Neural progenitor cell (in vitro differentiated cells): ENCODE data around the gene NCK2. TPM values are rescaled to one million over a fixed set of nuclear protein-coding genes. Genes with fewer than 3 reads are reported as not detected.

Experiments used
- DNase-seq: peaks from one replicate; pipeline ENCODE4 v3.0.0-alpha.2; 2016; ENCODE audit warnings: low spot score
- H2AFZ ChIP-seq: fragments of 200-600 bp; sonication (generic); replicated peaks from 2 replicates; pipeline ENCODE4 v1.6.1; 2016; ENCODE audit warnings: antibody characterized with exemption
- H3F3A ChIP-seq: fragments of 200-600 bp; sonication (generic); 2 replicates; pipeline ENCODE4 v1.6.1; 2016; ENCODE audit warnings: antibody characterized with exemption, low read depth
- H3K27ac ChIP-seq: fragments of 200-600 bp; sonication (generic); 2 replicates; pipeline ENCODE4 v1.5.1; 2016; ENCODE audit warnings: mild to moderate bottlenecking
- H3K27me3 ChIP-seq: fragments of 200-600 bp; sonication (generic); 2 replicates; pipeline ENCODE4 v1.6.1; 2016; ENCODE audit warnings: mild to moderate bottlenecking, moderate library complexity
- H3K36me3 ChIP-seq: fragments of 200-600 bp; sonication (generic); 2 replicates; pipeline ENCODE4 v1.5.1; 2016
- H3K4me1 ChIP-seq: fragments of 200-600 bp; sonication (generic); 2 replicates; pipeline ENCODE4 v1.6.1; 2016; ENCODE audit warnings: mixed run types
- H3K4me2 ChIP-seq: fragments of 200-600 bp; sonication (generic); 2 replicates; pipeline ENCODE4 v1.6.1; 2016
- H3K4me3 ChIP-seq: fragments of 200-600 bp; sonication (generic); 2 replicates; pipeline ENCODE4 v1.5.1; 2016
- H3K79me2 ChIP-seq: fragments of 200-600 bp; sonication (generic); 2 replicates; pipeline ENCODE4 v1.6.1; 2016; ENCODE audit warnings: low read depth
- H3K9ac ChIP-seq: fragments of 200-600 bp; sonication (generic); 2 replicates; pipeline ENCODE4 v1.6.1; 2016
- H3K9me3 ChIP-seq: fragments of 200-600 bp; sonication (generic); 2 replicates; pipeline ENCODE4 v1.5.1; 2016; ENCODE audit warnings: low read depth
- H4K20me1 ChIP-seq: fragments of 200-600 bp; sonication (generic); 2 replicates; pipeline ENCODE4 v1.6.1; 2016; ENCODE audit warnings: low read depth
- H3K27ac Mint-ChIP-seq: 3 replicates; pipeline ENCODE4 v1.8.0; 2021; ENCODE audit warnings: mixed read lengths
- H3K27me3 Mint-ChIP-seq: 2 replicates; pipeline ENCODE4 v1.8.0; 2022; ENCODE audit warnings: low read depth, mild to moderate bottlenecking, inconsistent platforms, moderate library complexity, mixed read lengths; ENCODE audit not compliant: insufficient read depth
- H3K36me3 Mint-ChIP-seq: 3 replicates; pipeline ENCODE4 v1.8.0; 2021; ENCODE audit warnings: mixed read lengths
- H3K4me1 Mint-ChIP-seq: 3 replicates; pipeline ENCODE4 v1.8.0; 2021; ENCODE audit warnings: mixed read lengths
- H3K4me3 Mint-ChIP-seq: 3 replicates; pipeline ENCODE4 v1.8.0; 2021; ENCODE audit warnings: mild to moderate bottlenecking, moderate library complexity, mixed read lengths
- H3K9me3 Mint-ChIP-seq: 3 replicates; pipeline ENCODE4 v1.8.0; 2020; ENCODE audit warnings: mixed read lengths
- EZH2 ChIP-seq: fragments of 200-600 bp; sonication (generic); IDR thresholded peaks from 2 replicates; pipeline ENCODE4 v1.6.1; 2017; ENCODE audit warnings: antibody characterized with exemption, mild to moderate bottlenecking, moderate library complexity
- EZH2phosphoT487 ChIP-seq: fragments of 200-600 bp; sonication (generic); IDR thresholded peaks from 2 replicates; pipeline ENCODE4 v1.6.1; 2017; ENCODE audit warnings: antibody characterized with exemption
- total RNA-seq: library from RNA; depleted of rRNA; stranded (reverse); fragments of >200 nt; gene quantifications from 2 replicates; pipeline ENCODE4 v1.2.3, GENCODE V29; 2015; ENCODE audit warnings: low replicate concordance
- TF ChIP-seq, protein P1 (sequence below): fragments of 200-600 bp; sonication (generic); IDR thresholded peaks from 2 replicates; pipeline ENCODE4 v1.5.1; 2017; ENCODE audit warnings: antibody characterized with exemption, mild to moderate bottlenecking

NCK2 gene
- total RNA-seq, 1 donor from 2014 or later = 26.2 TPM

DNA sequence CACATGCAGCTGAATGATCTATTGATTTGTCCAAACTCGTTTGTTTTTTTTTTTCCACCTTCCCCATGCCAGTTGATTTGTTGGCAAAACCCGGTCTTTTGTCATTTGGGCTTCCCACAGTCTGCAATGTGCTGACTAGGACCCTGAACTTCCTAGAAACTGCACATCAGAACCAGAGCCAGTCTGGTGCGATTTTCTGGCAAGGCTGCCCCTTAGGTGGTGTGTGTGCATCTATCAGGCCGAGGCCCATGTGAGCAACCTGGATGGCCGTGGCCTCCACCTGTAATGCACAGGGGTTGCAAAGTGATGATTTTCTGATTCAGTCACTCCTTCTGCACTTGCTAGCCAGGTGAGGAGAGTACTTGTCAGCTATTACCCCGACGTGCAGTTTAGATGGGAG, 47.8 kb downstream of the NCK2 start:
- no peak overlapping the region for H3K9ac ChIP-seq
- H3K36me3 Mint-ChIP-seq = peaks cover 29% of the 10 kb centered on the region
- H3K27me3 ChIP-seq = no peaks in the 10 kb centered on the region
- H3K4me1 ChIP-seq = peaks cover 31% of the 10 kb centered on the region
- TF ChIP-seq EZH2phosphoT487 (no peak), EZH2 (no peak)
- TF ChIP-seq, protein P1, sequence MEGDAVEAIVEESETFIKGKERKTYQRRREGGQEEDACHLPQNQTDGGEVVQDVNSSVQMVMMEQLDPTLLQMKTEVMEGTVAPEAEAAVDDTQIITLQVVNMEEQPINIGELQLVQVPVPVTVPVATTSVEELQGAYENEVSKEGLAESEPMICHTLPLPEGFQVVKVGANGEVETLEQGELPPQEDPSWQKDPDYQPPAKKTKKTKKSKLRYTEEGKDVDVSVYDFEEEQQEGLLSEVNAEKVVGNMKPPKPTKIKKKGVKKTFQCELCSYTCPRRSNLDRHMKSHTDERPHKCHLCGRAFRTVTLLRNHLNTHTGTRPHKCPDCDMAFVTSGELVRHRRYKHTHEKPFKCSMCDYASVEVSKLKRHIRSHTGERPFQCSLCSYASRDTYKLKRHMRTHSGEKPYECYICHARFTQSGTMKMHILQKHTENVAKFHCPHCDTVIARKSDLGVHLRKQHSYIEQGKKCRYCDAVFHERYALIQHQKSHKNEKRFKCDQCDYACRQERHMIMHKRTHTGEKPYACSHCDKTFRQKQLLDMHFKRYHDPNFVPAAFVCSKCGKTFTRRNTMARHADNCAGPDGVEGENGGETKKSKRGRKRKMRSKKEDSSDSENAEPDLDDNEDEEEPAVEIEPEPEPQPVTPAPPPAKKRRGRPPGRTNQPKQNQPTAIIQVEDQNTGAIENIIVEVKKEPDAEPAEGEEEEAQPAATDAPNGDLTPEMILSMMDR = no peak
- no peak for DNase-seq
- H3K27me3 Mint-ChIP-seq = peaks cover 3% of the 10 kb centered on the region
- no peak overlapping the region for H2AFZ ChIP-seq
- peaks cover 73% of the 10 kb centered on the region for H4K20me1 ChIP-seq
- no peak overlapping the region for H3K4me2 ChIP-seq
- no peaks in the 10 kb centered on the region for H3K9me3 ChIP-seq
- no peak overlapping the region for H3K4me3 ChIP-seq
- peaks cover 17% of the 10 kb centered on the region for H3K4me1 Mint-ChIP-seq
- no peak overlapping the region for H3K27ac Mint-ChIP-seq
- H3K79me2 ChIP-seq = peaks cover 98% of the 10 kb centered on the region
- H3F3A ChIP-seq = no peaks in the 10 kb centered on the region
- H3K9me3 Mint-ChIP-seq = peaks cover 14% of the 10 kb centered on the region
- no peak overlapping the region for H3K4me3 Mint-ChIP-seq
- H3K27ac ChIP-seq = no peak overlapping the region
- no peaks in the 10 kb centered on the region for H3K36me3 ChIP-seq

DNA sequence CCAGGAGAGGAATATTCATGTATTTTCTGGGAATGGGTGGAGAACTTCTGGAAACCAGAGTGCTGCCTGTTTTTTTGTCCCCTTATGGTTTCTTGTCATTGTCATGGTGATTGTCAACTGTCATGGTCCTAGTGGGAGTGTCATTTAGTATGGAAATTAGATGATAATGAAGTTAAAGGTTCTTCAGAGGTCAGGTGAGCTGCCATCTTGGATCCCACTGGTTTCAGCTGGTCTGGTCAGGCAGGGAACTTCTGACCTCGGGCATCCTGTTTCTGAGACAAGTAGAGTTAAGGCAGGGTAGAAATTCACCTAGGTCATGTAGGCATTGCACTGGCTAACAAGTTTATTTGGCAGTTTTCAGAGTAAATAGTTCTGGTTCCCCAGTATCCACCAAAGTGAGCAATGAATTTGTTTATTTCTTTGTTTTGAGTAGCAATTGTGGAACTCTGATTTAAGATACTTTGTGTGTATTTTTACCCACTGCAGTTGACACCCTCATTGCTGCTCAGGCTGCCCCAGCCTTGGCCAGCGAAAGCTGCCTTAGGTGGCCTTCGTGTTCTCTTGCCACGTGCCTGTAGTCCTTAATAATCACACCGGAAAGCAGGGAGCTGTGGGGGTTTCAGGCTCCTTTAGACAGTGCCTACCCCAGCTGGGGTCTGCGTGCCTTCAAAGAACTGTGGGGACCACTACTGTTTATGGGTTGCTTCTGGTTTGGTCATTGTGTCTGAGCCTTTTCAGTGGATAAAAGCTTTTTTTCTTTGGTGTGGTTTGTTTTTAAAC, 48.7 kb downstream of the NCK2 start:
- Histone ChIP-seq H3K9me3 (no peaks in the 10 kb centered on the region), H3K27ac (no peak overlapping the region), H3K4me1 (peaks cover 35% of the 10 kb centered on the region), H3F3A (no peaks in the 10 kb centered on the region), H4K20me1 (peaks cover 81% of the 10 kb centered on the region), H3K9ac (no peak overlapping the region), H3K27me3 (no peaks in the 10 kb centered on the region), H3K36me3 (no peaks in the 10 kb centered on the region), H3K4me3 (no peak overlapping the region), H3K4me2 (no peak overlapping the region), H3K79me2 (peaks cover 99% of the 10 kb centered on the region), H2AFZ (no peak overlapping the region)
- Mint-ChIP-seq H3K27me3 (peaks cover 3% of the 10 kb centered on the region), H3K4me1 (peaks cover 17% of the 10 kb centered on the region), H3K27ac (no peak overlapping the region), H3K36me3 (peaks cover 30% of the 10 kb centered on the region), H3K9me3 (peaks cover 14% of the 10 kb centered on the region), H3K4me3 (no peak overlapping the region)
- TF ChIP-seq EZH2 (no peak), EZH2phosphoT487 (no peak)
- TF ChIP-seq, protein P1 = no peak
- DNase-seq = no peak

DNA sequence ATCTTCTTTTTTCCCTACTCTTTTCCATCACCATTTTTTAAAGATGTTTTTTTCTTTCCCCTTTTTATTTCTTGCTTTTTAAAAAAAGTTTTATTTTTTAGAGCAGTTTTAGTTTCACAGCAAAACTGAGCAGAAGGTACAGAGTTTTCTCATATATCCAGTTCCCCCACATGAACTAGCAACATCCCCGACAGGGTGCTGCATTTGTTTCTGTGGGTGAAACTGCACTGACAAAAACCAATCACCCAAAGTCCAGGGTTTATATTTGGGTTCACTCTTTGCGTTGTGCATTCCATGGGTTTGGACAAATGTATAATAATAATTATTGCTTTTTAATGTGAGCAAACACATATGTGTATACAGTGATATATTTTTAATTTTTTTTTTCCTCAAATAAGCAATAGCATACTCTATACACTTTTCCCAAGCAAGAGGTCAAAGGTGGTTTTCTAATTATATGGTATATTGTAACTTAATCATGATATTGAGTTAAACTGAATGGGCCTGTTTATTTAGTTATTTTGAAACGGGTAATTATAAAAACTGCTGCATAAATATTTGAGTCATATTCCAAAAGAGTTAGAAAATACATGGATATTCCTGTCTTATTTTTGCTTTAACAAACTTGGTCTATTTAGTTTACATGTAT, 50.3 kb downstream of the NCK2 start:
- Histone ChIP-seq H4K20me1 (peaks cover 76% of the 10 kb centered on the region), H3F3A (no peaks in the 10 kb centered on the region), H3K27ac (no peak overlapping the region), H3K4me1 (peaks cover 30% of the 10 kb centered on the region), H3K4me2 (no peak overlapping the region), H3K9me3 (no peaks in the 10 kb centered on the region), H2AFZ (no peak overlapping the region), H3K4me3 (no peak overlapping the region), H3K27me3 (no peaks in the 10 kb centered on the region), H3K79me2 (peaks cover 99% of the 10 kb centered on the region), H3K36me3 (no peaks in the 10 kb centered on the region), H3K9ac (no peak overlapping the region)
- TF ChIP-seq, protein P1 = no peak
- TF ChIP-seq EZH2phosphoT487 (no peak), EZH2 (no peak)
- DNase-seq = no peak
- Mint-ChIP-seq H3K4me1 (peaks cover 17% of the 10 kb centered on the region), H3K27ac (no peak overlapping the region), H3K36me3 (peaks cover 30% of the 10 kb centered on the region), H3K27me3 (peaks cover 3% of the 10 kb centered on the region), H3K4me3 (no peak overlapping the region), H3K9me3 (peaks cover 14% of the 10 kb centered on the region)
